ENCODE results near the gene RBM23. TPM values are rescaled to one million over a fixed set of nuclear protein-coding genes. Genes with fewer than 3 reads are reported as not detected.

Gene RBM23
- polyA plus RNA-seq, 1 donor from 2014 or later: 83.7 TPM

DNA sequence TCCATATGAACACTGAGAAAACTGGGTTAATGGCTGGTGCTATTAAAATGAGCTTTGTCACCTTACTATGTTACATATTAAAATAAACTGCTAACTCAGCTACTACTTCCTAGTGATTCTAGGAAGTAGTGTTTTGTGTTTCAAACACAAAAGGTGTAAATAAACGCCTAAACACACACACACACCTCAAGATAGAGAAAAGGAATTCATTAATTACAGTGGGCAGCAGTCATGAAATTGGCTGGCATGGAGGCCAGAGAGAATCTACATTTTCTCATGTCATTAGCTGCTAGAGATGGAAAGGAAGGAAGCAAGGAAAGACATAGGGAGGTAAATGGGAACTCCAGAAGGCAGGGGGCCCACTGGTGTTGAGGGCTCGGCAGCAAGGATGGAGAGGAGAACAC lies 11.0 kb upstream of the RBM23 start:
- H3K9me3 ChIP-seq (ENCODE audit: low read length): no peaks in the 10 kb centered on the region
- H3K79me2 ChIP-seq (replicated peaks; ENCODE audit: insufficient read depth, low read length): peaks cover 14% of the 10 kb centered on the region
- no peaks in the 10 kb centered on the region for H4K20me1 ChIP-seq (ENCODE audit: insufficient read depth)
- H3K36me3 ChIP-seq (ENCODE audit: insufficient read depth, low read length): no peaks in the 10 kb centered on the region
- peak overlapping the region; percentile 79 for H3K9ac ChIP-seq (ENCODE audit: low read length)
- peak overlapping the region; percentile 77 for H2AFZ ChIP-seq (ENCODE audit: low read depth, low read length)
- H3K27ac ChIP-seq (ENCODE audit: low read length): peak overlapping the region; percentile 95
- H3F3A ChIP-seq (ENCODE audit: insufficient read depth, low read length, poor library complexity, severe bottlenecking): peaks cover 6% of the 10 kb centered on the region
- TF ChIP-seq SMC3 (conservative IDR thresholded peaks at IDR 0.05; ENCODE audit: poor library complexity) (no peak), REST (IDR thresholded peaks at IDR 0.05; ENCODE audit: borderline replicate concordance) (peak; percentile 65), POLR2AphosphoS5 (IDR thresholded peaks at IDR 0.05) (no peak)
- H3K4me3 ChIP-seq (ENCODE audit: low read length): peak overlapping the region; percentile 89
- no peaks in the 10 kb centered on the region for H3K27me3 ChIP-seq (ENCODE audit: insufficient read depth, low read depth, low read length)
- no peaks in the 10 kb centered on the region for H3K9me2 ChIP-seq (ENCODE audit: insufficient read depth, low read length)
- peak overlapping the region; percentile 96 for H3K4me2 ChIP-seq (ENCODE audit: low read length)

GRCh38 chr14:22929104-22929960 lies 10.4 kb upstream of the RBM23 start, which contains the start of gene PRMT5:
Gene PRMT5 (minus strand): TSS chr14:22929376. CDS start chr14:22929361, 15 bp downstream.
- H3K36me3 ChIP-seq (ENCODE audit: insufficient read depth, low read length): no peaks in the 10 kb centered on the region
- H3K27me3 ChIP-seq (ENCODE audit: insufficient read depth, low read depth, low read length): no peaks in the 10 kb centered on the region
- H4K20me1 ChIP-seq (ENCODE audit: insufficient read depth): no peaks in the 10 kb centered on the region
- peak within 1 kb of the TSS; percentile 96 for H3K4me2 ChIP-seq (ENCODE audit: low read length)
- H3K4me3 ChIP-seq (ENCODE audit: low read length): peak within 1 kb of the TSS; percentile 89
- H3K79me2 ChIP-seq (replicated peaks; ENCODE audit: insufficient read depth, low read length): peaks cover 14% of the 10 kb centered on the region
- H3K27ac ChIP-seq (ENCODE audit: low read length): peak within 1 kb of the TSS; percentile 95
- peak within 1 kb of the TSS; percentile 83 for H2AFZ ChIP-seq (ENCODE audit: low read depth, low read length)
- TF ChIP-seq REST (IDR thresholded peaks at IDR 0.05; ENCODE audit: borderline replicate concordance) (peak; percentile 65), EP300 (conservative IDR thresholded peaks at IDR 0.05; ENCODE audit: poor library complexity, severe bottlenecking) (peak; percentile 54), MXI1 (conservative IDR thresholded peaks at IDR 0.05; ENCODE audit: poor library complexity, severe bottlenecking) (peak; percentile 98), CTCF (IDR thresholded peaks at IDR 0.05; ENCODE audit: poor library complexity, severe bottlenecking) (peak; percentile 45), SMC3 (conservative IDR thresholded peaks at IDR 0.05; ENCODE audit: poor library complexity) (no peak), EZH2 (IDR thresholded peaks at IDR 0.05; ENCODE audit: borderline replicate concordance, insufficient read depth, low read length, poor library complexity, severe bottlenecking) (no peak), TAF1 (IDR thresholded peaks at IDR 0.05; ENCODE audit: low read depth) (peak; percentile 30), POLR2AphosphoS5 (IDR thresholded peaks at IDR 0.05) (peak; percentile 88)
- H3K9ac ChIP-seq (ENCODE audit: low read length): peak within 1 kb of the TSS; percentile 86
- peaks cover 6% of the 10 kb centered on the region for H3F3A ChIP-seq (ENCODE audit: insufficient read depth, low read length, poor library complexity, severe bottlenecking)
- no peaks in the 10 kb centered on the region for H3K9me2 ChIP-seq (ENCODE audit: insufficient read depth, low read length)
- no peaks in the 10 kb centered on the region for H3K9me3 ChIP-seq (ENCODE audit: low read length)
